Sigmoid colon (tissue), 4 donors: ENCODE measurements around the gene GGPS1.

Experiments used
- CTCF ChIP-seq, 4 experiments: fragments of 450-650 bp in 3 of 4; fragments of 200-600 bp in 1 of 4; IDR thresholded peaks; one replicate each; pipeline ENCODE4 v1.5.1; 2016 to 2019; ENCODE audit warnings: antibody characterized with exemption in 4 of 4, mild to moderate bottlenecking in 3 of 4, moderate library complexity in 2 of 4
- EP300 ChIP-seq, 4 donors: sonication (generic); formaldehyde crosslinking; IDR thresholded peaks; one replicate each; pipeline ENCODE4 v1.6.1; 2017; ENCODE audit warnings: antibody characterized with exemption in 4 of 4
- POLR2A ChIP-seq, 2 donors: fragments of 450-650 bp; IDR thresholded peaks; one replicate each; pipeline ENCODE4 v1.6.1; 2016; ENCODE audit warnings: antibody characterized with exemption in 2 of 2, mild to moderate bottlenecking in 2 of 2, moderate library complexity in 2 of 2
- POLR2AphosphoS5 ChIP-seq, 4 donors: sonication (generic); formaldehyde crosslinking; IDR thresholded peaks; one replicate each; pipeline ENCODE4 v1.6.1; 2017; ENCODE audit warnings: antibody characterized with exemption in 4 of 4

- peak in 1 of 4 experiments; percentile 0 for TF ChIP-seq CTCF (IDR thresholded peaks at IDR 0.05)
- no peak for TF ChIP-seq EP300 (IDR thresholded peaks at IDR 0.05)
- TF ChIP-seq POLR2A (IDR thresholded peaks at IDR 0.05), result no peak
- TF ChIP-seq POLR2AphosphoS5 (IDR thresholded peaks at IDR 0.05), result no peak
Observed at GRCh38 chr1:235329139-235329902, 951 bp downstream of the GGPS1 start.
